ENCODE measurements around the gene GMEB2.
A peak's percentile ranks its signal among the peaks of the same experiment; 100 is the strongest.
"Not testable (repeated sequence)": the region's sequence is repeated elsewhere in the genome, so short reads cannot be mapped to it uniquely, and the experiment has no call there.

Gene GMEB2

DNA sequence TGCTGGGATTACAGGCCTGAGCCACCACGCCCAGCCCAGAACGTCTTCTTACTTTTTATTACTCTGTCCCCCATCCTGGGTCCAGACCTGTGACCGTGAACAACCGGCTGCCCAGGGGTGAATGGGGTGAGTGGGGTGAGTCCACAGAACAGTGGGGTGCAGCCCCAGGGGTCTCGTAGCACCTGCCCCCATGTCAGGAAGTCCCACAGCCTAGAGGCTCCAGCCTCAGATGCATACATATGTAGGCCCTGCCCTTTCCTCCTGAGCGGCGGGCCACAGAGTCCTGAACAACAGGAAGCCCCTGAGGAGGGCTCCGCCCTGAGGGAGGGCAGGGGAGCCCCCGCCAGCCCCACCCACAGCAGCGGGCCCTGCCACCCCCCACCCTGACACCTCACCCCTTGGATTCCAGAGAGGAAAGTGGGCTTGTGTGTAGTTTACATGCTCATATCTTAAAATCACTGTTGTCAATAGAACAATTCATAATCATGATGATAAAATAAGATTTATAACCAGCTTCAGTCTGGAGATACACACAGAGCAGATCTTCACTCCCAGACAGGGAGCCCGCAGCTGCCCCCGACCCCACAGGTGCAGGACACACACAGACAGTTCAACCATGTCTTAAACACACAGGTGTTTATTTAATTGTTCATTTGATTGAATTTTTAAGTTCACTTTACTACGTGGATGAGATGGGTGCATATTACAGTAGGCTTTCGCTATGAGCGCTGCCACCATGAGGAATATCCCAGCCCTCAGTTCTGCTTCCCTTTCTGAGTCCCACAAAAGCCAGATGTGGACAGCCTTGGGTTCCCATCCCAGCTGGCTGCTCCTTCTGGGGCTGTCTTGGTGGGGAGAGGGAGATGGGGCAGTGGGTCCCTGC, 12.4 kb upstream of the GMEB2 start:
- peak; percentile 58 to 62 for DNase-seq (ENCODE audit: low read depth in 2 of 2)

DNA sequence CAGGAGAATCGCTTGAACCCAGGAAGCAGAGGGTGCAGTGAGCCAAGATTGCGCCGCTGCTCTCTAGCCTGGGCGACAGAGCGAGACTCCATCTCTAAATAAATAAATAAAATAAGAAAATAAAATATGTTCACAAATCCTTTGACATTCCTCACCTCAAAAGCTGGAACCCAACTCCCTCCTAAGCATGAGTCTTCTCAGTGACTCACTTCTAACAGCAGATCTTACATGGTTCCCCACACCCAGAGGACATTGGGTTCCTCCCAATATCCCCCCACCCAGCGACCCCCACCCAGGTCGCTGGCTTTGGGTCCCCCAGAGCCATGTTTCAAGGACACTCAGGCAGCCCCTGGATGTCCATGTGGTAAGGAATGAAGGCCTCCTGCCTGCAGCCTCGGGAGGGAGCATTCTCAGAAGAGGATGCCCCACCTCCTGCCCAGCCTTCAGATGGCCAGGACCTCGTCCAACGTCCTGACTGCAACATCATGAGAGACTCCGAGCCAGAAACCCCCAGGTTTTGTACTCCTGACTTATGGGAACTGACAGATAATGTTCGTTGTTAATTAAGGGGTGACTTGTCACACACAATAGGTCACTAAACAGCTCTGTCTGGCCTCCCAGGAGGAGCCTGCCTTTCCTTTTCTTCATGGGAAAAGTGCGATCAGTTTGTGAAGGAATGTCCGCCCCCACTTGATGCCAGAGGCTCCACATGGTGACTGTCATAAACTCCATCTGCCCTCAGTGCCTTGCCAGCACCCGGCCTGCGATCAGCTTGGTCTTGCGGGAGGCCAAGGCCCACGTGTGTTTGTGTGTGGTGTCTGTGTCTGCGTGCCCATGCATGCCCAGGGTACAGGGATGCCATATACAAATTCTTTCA, 10.1 kb upstream of the GMEB2 start:
- no peak for DNase-seq (ENCODE audit: low read depth in 2 of 2)

DNA sequence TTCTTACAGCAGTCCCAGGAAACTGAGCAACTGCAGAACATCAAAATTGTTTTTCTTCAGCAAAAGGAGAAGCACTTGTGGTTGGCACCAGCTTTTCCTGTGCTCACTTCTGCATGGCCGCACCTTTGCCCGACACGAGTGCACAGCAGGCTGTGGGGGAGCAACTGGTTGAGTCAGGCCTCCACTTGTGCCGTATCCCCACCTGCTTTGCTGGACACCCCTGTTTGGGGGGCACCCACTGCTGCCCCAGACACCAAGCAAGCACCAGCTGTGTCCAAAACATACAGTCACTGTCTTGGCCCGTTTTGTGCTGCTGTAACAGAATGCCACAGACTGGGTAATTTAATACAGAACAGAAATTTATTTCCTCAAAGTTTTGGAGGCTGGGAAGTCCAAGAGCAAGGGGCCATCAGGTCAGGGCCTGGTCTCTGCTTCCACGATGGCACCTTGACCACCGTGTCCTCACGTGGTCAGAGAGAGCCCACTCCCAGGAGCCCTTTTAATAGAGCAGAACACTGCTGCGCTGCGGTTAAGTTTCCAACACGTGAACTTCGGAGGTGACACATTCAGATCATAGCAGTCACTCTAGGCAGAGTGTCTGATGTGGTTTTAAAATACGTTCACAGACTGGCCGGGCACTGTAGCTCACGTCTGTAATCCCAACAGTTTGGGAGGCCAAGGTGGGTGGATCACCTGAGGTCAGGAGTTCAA, 8.7 kb upstream of the GMEB2 start:
- peak in 1 of 2 donors; percentile 52 for DNase-seq (ENCODE audit: low read depth in 2 of 2)

DNA sequence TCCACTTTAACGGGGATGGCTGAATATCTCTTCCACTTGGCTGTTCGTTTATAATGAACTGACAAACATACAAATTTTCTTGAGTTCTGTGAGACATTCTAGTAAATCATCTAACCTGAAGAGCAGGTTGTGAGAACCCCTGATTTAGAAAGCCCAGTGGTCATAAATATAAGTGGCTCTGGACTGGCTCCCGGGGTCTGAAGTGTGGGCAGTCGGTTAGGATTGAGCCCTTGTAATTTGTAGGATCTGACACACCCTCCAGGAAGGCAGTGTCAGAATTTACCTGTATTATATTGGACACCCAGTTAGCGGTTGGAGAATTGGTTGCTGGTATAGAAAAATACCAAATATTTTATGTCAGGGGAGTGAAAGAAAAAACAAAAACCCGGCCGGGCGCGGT, 6.8 kb upstream of the GMEB2 start:
- no peak for DNase-seq (ENCODE audit: low read depth in 2 of 2)

DNA sequence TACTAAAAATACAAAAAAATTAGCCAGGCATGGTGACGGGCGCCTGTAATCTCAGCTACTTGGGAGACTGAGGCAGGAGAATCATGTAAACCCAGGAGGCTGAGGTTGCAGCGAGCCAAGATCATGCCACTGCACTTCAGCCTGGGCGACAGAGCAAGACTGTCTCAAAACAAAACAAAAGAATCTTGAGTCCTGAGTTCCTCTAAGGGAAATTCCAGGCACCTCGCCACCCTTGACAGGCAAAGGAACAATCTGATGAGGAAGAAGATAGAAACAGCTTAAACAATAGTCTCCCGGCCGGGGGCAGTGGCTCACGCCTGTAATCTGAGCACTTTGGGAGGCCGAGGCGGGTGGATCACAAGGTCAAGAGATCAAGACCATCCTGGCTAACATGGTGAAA, 4.5 kb upstream of the GMEB2 start:
- DNase-seq (ENCODE audit: low read depth in 2 of 2) = not testable (repeated sequence)

DNA sequence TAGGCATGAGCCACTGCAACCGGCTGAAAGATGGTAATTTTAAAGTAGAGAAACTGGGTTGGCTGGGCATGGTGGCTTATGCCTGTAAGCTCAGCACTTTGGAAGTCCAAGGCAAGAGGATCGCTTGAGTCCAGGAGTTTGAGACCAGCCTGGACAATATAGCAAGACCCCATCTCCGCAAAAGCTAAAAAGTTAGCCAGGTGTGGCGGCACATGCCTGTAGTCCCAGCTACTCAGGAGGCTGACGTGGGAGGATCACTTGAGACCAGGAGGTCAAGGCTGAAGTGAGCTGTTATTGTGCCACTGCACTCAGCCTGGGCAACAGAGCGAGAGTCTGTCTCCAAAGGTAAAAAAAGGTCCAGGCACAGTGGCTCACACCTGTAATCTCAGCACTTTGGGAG, 4.1 kb upstream of the GMEB2 start:
- not testable (repeated sequence) for DNase-seq (ENCODE audit: low read depth in 2 of 2)

DNA sequence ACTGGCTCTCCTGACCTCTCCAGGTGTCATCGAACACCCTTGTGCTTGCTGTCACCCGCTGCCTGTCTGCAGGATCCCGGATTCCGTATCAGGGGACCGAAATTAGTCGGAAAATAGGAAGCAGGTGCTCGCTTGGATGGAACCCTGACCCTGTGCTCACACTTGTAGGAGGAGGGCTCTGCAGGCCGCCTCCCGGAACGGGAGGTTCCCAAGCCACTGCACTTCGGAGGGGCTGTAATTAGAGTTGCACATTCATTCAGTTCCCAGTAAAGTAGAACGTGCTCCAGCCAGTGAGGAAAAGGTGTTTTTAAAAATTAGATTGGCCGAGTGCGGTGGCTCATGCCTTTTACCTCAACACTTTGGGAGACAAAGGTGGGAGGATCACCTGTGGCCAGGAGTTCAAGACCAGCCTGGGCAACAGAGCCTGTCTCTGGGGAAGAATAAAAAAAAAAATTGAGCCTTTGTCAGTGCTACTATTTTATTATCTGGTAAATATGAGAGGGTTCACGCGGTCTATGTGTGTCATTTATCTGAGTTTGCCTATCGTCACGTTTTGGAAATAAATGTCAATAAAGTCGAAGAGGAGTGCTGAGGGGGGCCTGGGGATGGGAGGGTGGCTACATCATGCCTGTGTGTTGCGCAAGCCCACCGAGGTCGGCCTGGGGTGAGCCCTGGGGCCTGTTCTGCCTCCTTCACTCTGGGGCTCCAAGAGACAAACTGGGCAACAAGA, 1.5 kb upstream of the GMEB2 start:
- peak; percentile 50 to 63 for DNase-seq (ENCODE audit: low read depth in 2 of 2)

DNA sequence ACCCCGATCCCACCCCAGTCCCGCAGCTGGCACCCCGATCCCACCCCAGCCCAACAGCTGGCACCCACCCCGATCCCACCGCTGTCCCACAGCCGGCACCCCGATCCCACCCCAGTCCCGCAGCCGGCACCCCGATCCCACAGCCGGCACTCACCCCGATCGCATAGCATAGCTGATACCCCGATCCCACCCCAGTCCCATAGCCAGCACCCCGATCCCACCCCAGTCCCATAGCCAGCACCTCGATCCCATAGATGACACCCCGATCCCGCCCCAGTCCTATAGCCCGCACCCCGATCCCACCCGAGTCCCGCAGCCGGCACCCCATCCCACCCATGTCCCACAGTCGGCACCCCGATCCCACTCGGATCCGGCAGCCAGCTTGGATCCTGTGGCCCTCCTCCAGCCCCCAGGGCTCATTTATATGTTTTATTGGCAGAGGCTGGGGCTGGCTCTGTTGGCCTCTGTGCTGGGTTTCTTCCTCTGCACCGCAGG, 897 bp upstream of the GMEB2 start:
- DNase-seq (ENCODE audit: low read depth in 2 of 2) = no peak

DNA sequence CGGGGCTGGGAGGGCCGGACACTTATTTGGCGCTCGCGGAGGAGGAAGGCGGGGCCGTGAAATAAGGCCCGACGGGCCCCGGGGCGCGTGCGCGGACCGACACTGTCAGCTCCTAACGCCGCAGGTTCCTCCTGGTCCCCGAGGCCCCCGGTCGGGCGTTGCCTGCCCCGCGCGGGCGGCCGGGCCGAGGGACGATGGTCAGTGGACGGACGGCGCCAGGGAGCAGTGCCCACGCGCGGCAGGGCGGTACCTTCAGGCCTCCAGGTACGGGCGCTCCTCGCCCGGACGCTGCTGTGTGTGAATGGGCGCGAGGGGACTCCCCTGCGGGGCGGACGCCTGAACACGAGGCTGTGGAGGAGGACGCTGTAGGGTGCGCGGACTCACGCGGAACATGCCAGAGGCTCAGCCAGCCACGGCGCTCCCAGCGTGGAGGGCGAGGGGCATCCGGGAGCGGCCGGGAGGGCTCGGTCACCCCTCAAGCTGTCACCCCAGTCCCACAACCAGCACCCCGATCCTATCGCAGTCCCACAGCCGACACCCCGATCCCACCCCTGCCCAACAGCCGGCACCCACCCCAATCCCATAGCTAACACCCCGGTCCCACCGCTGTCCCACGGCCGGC, 339 bp upstream of the GMEB2 start:
- DNase-seq (ENCODE audit: low read depth in 2 of 2) = peak; percentile 87 to 90

DNA sequence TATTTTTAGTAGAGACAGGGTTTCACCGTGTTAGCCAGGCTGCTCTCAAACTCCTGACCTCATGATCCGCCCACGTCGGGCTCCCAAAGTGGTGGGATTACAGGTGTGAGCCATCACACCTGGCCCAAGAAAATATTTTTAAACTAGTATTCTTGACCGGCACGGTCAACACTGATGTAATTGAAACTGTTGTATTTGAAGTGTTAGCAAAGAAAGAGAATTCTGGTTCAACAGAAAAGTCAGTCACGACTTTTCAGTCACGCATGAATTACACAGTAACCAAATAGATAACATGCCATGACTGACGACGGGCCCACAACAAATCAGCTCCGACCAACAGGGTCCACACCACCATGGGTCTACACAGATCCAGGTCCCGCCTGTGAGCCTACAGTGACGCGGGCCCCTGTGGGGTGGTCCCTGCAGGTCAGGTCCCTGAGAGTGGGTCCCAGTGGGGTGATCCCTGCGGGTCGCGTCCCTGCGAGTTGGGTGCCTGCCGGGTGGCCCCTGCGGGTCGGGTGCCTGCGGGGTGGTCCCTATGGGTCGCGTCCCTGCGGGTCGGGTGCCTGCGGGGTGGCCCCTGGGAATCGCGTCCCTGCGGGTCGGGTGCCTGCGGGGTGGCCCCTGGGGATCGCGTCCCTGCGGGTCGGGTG, 1.0 kb downstream of the GMEB2 start:
- DNase-seq (ENCODE audit: low read depth in 2 of 2) = no peak

DNA sequence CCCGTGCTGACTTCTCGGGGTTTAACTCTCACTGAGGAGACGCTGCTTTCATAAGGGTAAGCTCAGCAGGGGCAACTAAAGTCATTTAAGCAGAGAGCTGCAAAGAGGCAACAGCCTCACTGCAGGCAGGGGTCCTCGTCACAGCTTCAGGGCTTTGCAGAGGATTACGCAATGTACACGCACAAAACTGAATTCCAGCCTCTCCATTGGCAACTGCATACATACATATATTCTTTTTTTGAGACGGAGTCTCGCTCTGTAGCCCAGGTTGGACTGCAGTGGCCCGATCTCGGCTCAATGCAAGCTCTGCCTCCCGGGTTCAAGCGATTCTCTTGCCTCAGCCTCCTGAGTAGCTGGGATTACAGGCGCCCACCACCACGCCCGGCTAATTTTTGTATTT, 2.4 kb downstream of the GMEB2 start:
- no peak for DNase-seq (ENCODE audit: low read depth in 2 of 2)

DNA sequence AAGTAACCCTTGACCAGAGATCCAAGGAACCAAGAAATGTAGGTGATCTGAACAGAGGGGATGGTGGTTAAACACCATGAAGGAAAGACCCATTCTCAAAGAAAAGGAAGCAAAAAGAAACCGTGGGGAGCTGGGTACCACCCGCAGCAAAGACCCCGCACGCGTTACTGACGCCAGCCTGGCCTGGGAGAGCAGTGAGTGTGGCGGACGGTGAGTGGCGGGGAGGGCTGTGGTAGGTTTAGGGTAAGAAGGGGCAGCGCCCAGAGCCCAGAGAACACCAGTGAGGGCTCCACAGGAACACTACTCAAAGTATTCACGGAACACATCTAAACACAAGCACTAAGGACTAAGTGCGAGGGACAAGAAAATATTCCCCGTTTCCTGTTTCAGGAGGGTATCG, 4.2 kb downstream of the GMEB2 start:
- no peak for DNase-seq (ENCODE audit: low read depth in 2 of 2)

DNA sequence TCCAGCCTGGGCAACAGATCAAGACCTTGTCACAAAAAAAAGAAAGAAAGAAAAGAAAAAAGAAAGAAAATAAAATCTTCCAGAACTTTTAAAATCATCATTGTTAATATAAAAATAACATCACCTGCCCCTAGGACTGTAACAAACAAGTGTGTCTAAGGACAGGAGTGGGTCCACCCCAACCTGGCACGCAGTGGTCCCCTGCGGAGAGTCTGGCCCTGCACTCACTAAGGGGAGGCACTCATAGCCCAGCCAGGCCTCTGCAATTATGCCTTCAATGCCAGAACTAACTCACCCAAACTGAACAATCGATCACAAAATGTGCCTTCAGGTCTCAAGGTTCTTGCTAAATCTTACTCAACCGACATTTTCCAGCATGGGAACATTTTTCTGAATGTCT, 4.8 kb downstream of the GMEB2 start:
- DNase-seq (ENCODE audit: low read depth in 2 of 2) = no peak

DNA sequence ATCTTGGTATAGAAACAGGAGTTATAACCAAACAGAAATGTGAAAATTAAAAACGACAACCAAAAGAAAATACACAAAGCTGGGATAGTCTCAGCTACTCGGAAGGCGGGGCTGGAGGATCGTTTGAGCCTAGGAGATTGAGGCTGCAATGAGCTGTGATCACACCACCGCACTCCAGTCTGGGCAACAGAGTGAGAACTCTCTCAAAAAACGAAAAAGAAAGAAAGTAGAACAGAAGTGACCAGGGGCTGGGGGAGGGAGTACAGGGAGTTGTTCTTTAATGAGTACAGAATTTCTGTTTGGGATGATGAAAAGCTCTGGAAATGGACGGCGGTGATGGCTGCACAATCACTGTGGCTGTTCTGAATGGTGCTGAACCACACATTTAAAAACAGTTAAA, 5.9 kb downstream of the GMEB2 start:
- no peak for DNase-seq (ENCODE audit: low read depth in 2 of 2)

DNA sequence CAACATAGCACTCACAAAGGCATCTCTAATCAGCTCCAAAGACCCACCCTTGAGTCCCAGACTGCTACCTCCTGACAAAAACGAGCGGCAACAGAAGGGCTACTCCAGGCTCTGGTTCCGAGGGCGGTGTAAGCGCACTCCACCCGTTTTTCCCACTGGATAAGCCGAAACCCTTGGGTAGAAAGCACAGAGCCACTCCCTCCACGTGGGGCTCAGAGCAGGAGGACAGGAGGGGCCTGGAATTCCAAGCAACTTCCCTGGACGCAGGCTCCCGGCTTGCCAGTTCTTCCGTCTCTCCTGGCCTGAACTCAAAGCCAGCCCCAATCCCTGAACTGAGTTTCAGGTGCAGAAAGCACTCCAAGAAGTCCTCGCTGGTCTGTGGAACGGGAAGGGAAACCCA, 7.4 kb downstream of the GMEB2 start:
- DNase-seq (ENCODE audit: low read depth in 2 of 2) = no peak

DNA sequence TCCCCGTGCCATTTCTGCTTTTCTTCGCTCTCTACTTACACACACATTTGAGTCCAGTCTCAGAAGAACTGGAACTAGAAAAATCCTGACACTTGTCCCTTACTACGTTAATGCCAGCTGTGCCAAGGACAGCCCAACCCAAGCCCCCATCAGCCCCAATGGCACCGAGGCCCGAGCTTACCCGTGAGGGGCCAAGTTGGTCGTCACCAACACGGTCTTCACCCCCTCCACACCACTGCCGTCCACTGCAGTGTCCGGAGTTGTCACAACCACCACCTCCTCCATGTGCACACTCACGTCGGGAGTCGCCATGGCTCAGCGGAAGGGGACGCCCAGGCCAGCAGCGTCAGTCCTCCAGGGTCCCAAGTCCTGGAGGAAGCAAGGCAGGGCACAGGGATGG, 7.8 kb downstream of the GMEB2 start:
- DNase-seq (ENCODE audit: low read depth in 2 of 2) = no peak

DNA sequence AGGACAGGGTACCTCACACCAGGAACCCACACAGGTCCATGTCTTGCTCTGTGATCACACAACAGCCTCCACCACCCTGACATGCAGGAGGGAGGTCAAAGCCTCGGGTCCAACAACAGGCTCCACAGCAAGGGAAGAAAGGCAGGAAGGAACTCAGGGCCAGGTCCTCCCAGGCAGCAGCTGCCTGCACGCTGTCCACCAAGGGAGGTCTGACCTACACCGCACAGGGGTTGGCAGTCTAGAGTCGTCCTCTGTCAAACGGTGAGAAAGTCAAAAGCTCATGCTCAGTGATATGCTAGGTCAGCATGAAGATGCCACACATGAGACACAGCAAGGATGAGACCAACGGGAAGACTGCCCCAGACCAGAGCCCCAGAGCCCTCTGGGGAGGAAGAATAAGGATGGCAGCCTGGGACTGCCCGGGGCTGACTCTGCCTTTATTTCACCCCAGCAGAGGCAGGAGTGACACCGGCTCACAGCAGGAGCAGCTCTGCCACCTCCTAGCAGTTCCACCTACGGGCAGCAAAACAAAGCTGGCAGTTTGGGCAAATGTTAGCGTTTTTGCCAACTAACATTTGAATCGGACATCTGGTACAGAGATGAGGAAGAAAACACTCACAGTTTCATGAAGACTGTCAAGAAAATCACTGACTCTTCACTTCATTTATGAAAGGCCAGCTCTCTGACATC, 8.5 kb downstream of the GMEB2 start:
- no peak for DNase-seq (ENCODE audit: low read depth in 2 of 2)

DNA sequence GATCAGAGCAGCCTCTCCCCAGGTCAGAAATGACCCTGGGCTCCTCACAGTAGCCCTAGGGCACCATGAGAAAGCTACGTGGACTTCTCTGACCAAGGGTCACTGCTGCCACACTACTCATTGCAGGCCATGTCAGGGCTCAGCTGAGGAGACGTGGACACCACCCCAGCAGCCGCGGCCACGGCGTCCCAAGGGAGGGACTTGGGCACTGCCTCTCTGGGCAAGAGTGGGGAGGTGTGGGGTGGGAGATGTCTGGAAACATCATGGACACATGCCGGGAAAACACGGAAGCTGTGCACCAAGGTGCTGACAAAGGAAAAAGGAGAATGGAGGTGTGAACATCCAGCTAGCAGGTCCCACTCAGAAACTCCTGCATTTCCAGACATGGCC, 9.0 kb downstream of the GMEB2 start:
- no peak for DNase-seq (ENCODE audit: low read depth in 2 of 2)

DNA sequence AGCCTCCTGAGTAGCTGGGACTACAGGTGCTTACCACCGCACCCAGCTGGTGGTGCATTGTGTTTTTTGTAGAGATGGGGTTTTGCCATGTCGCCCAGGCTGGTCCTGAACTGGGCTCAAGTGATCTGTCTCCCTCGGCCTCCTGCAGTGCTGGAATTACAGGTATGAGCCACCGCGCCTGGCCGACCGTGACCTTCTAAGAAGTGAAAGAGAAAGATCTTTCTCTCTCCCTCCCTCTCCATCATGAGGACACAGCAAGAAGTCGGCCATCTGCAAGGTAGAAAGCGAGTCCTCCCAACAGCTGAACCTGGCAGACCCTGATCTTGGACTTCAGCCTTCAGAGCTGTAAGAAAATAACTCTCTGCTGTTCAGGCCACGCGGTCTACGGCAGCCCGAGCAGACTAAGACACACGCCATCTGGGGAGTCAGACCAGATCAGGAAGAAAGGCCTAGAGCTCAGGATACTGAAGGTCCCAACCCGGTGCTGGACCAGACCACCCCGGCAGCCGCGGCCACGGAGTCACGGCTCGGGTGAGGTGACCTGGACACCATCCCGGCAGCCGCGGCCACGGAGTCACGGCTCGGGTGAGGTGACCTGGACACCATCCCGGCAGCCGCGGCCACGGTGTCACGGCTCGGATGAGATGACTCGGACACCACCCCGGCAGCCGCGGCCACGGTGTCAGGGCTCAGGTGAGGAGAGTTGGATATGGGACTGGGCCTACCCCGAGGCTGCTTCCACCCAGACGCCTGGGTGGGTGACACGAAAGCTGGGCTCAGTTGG, 9.6 kb downstream of the GMEB2 start:
- DNase-seq (ENCODE audit: low read depth in 2 of 2) = no peak
